Esophagus squamous epithelium (tissue), 5 donors: ENCODE data around the gene TTC39B. TPM values are rescaled to one million over a fixed set of nuclear protein-coding genes. Genes with fewer than 3 reads are reported as not detected.

Experiments
- DNase-seq: peaks from one replicate; lab custom pipeline; 2025; lab: John Stamatoyannopoulos, UW
- H3K27ac ChIP-seq, 4 donors: fragments of 200-600 bp; sonication (generic); one replicate each; pipeline ENCODE4 v1.5.1; 2016 to 2019; ENCODE audit warnings: mild to moderate bottlenecking in 1 of 4
- H3K27me3 ChIP-seq, 4 donors: fragments of 200-600 bp; sonication (generic); 1 replicate in 3 of 4; 2 replicates in 1 of 4; pipeline versions ENCODE4 v1.5.1 to v1.6.0; 2017 to 2021; ENCODE audit warnings: antibody characterized with exemption in 1 of 4
- H3K36me3 ChIP-seq, 3 donors: fragments of 200-600 bp; sonication (generic); one replicate each; pipeline ENCODE4 v1.5.1; 2016 to 2019
- H3K4me1 ChIP-seq, 3 donors: fragments of 200-600 bp; sonication (generic); one replicate each; pipeline ENCODE4 v1.5.1; 2017 to 2019
- H3K4me3 ChIP-seq, 4 donors: fragments of 200-600 bp; sonication (generic); 1 replicate in 3 of 4; 2 replicates in 1 of 4; pipeline ENCODE4 v1.5.1; 2016 to 2019; ENCODE audit warnings: mild to moderate bottlenecking in 2 of 4, moderate library complexity in 1 of 4
- H3K9me3 ChIP-seq, 3 donors: fragments of 200-600 bp; sonication (generic); one replicate each; pipeline ENCODE4 v1.5.1; 2016 to 2019
- CTCF ChIP-seq, 6 experiments: fragments of 450-650 bp in 4 of 6; fragments of 200-600 bp in 2 of 6; sonication (generic) in 2 of 6; IDR thresholded peaks; one replicate each; pipeline ENCODE4 v1.5.1; 2016 to 2019; ENCODE audit warnings: antibody characterized with exemption in 6 of 6, mild to moderate bottlenecking in 4 of 6, moderate library complexity in 4 of 6
- POLR2A ChIP-seq, 4 donors: fragments of 450-650 bp; IDR thresholded peaks; one replicate each; pipeline ENCODE4 v1.6.1; 2017; ENCODE audit warnings: antibody characterized with exemption in 4 of 4, mild to moderate bottlenecking in 4 of 4, moderate library complexity in 3 of 4
- WGBS, 2 donors: methylation state at CpG; one replicate each; pipeline ENCODE4 v1.1.5; 2018; 5-methylcytosine and 5-hydroxymethylcytosine counted together
- intact Hi-C: fragments of 100-400 bp; cut with DNase I; formaldehyde crosslinking; loops from one replicate; pipeline ENCODE4 v1.15.0; 2022
- total RNA-seq, 4 donors: library from RNA; depleted of rRNA; stranded (reverse); fragments of >200 nt; gene quantifications; one replicate each; pipeline ENCODE4 v1.1.0, GENCODE V29; 2016
- donor health status: DM: yes; HTN: yes; CAD: no.

Gene TTC39B
- total RNA-seq, 4 donors from 2014 or later = 15.8 to 24.3 (median 17.5) TPM

GRCh38 chr9:15286161-15286821 is 20.7 kb downstream of the TTC39B start:
- Histone ChIP-seq H3K36me3 (no peaks in the 10 kb centered on the region), H3K4me3 (no peak overlapping the region), H3K27me3 (no peaks in the 10 kb centered on the region), H3K9me3 (no peaks in the 10 kb centered on the region), H3K4me1 (no peaks in the 10 kb centered on the region), H3K27ac (no peak overlapping the region)
- intact Hi-C loops = no loop called here
- no peak for TF ChIP-seq POLR2A (IDR thresholded peaks at IDR 0.05)
- TF ChIP-seq CTCF (IDR thresholded peaks at IDR 0.05) = no peak
- no peak for DNase-seq
- 63 to 75% methylated on average over 4 of the region's 4 CpGs for WGBS, 2 donors

- no peak for DNase-seq
- intact Hi-C loops = no loop called here
- Histone ChIP-seq H3K4me3 (no peak overlapping the region), H3K27ac (no peak overlapping the region), H3K36me3 (no peaks in the 10 kb centered on the region), H3K4me1 (no peaks in the 10 kb centered on the region), H3K9me3 (no peaks in the 10 kb centered on the region), H3K27me3 (no peaks in the 10 kb centered on the region)
- WGBS, 2 donors = 88 to 89% methylated on average over 8 of the region's 8 CpGs
- TF ChIP-seq POLR2A (IDR thresholded peaks at IDR 0.05) = no peak
- TF ChIP-seq CTCF (IDR thresholded peaks at IDR 0.05) = no peak
Measured at GRCh38 chr9:15282567-15283285, 24.3 kb downstream of the TTC39B start.

- Histone ChIP-seq H3K27ac (no peak overlapping the region), H3K4me3 (no peak overlapping the region), H3K27me3 (no peaks in the 10 kb centered on the region), H3K4me1 (peaks cover 0 to 9% (median 0%) of the 10 kb centered on the region in 3 donors), H3K36me3 (no peaks in the 10 kb centered on the region), H3K9me3 (no peaks in the 10 kb centered on the region)
- WGBS, 2 donors = 92 to 96% methylated on average over 3 of the region's 3 CpGs
- TF ChIP-seq CTCF (IDR thresholded peaks at IDR 0.05) (no peak), POLR2A (IDR thresholded peaks at IDR 0.05) (no peak)
- no peak for DNase-seq
- intact Hi-C loops = no loop called here
Measured at GRCh38 chr9:15280647-15281046, 26.4 kb downstream of the TTC39B start.

- Histone ChIP-seq H3K27ac (no peak overlapping the region), H3K4me3 (no peak overlapping the region), H3K9me3 (no peaks in the 10 kb centered on the region), H3K27me3 (no peaks in the 10 kb centered on the region), H3K36me3 (no peaks in the 10 kb centered on the region), H3K4me1 (peaks cover 0 to 9% (median 0%) of the 10 kb centered on the region in 3 donors)
- intact Hi-C loops = loop anchor here (10.0 kb wide), 1 partner anchor 136 kb away; no protein-coding TSS in a partner anchor
- TF ChIP-seq CTCF (IDR thresholded peaks at IDR 0.05) (no peak), POLR2A (IDR thresholded peaks at IDR 0.05) (no peak)
- no peak for DNase-seq
Measured at GRCh38 chr9:15278839-15279238, 28.2 kb downstream of the TTC39B start.

- H3K27me3 ChIP-seq = no peaks in the 10 kb centered on the region
- TF ChIP-seq CTCF (IDR thresholded peaks at IDR 0.05) (no peak), POLR2A (IDR thresholded peaks at IDR 0.05) (no peak)
- no peaks in the 10 kb centered on the region for H3K36me3 ChIP-seq
- H3K4me1 ChIP-seq = peaks cover 0 to 9% (median 0%) of the 10 kb centered on the region in 3 donors
- H3K4me3 ChIP-seq = no peak overlapping the region
- intact Hi-C loops = loop anchor here (10.0 kb wide), 1 partner anchor 137 kb away; no protein-coding TSS in a partner anchor
- H3K27ac ChIP-seq = no peak overlapping the region
- no peaks in the 10 kb centered on the region for H3K9me3 ChIP-seq
- WGBS, 2 donors = 38 to 39% methylated on average over 2 of the region's 2 CpGs
- DNase-seq = no peak
Measured at GRCh38 chr9:15278091-15278687, 28.8 kb downstream of the TTC39B start.
